Colon (tissue), 2 donors: ENCODE measurements around the gene RAPGEF1.

Experiments
- FAIRE-seq: peaks from 2 replicates; lab custom pipeline; 2012; peaks lifted over from hg19 to GRCh38; lab: Jason Lieb, UNC
- donor health status: control.
- donor health status: control.

The RAPGEF1 gene

GRCh38 chr9:131587331-131587730 lies 152.5 kb downstream of the RAPGEF1 start:
- FAIRE-seq, result no peak

- no peak for FAIRE-seq
Observed at GRCh38 chr9:131585375-131585774, 154.5 kb downstream of the RAPGEF1 start.

GRCh38 chr9:131584858-131585257 lies 155.0 kb downstream of the RAPGEF1 start:
- no peak for FAIRE-seq

- no peak for FAIRE-seq
Observed at GRCh38 chr9:131583836-131584555, 155.9 kb downstream of the RAPGEF1 start.

- no peak for FAIRE-seq
Observed at GRCh38 chr9:131583337-131583645, 156.6 kb downstream of the RAPGEF1 start.

GRCh38 chr9:131582466-131583336 lies 157.2 kb downstream of the RAPGEF1 start:
- FAIRE-seq, result no peak

- no peak for FAIRE-seq
Observed at GRCh38 chr9:131582056-131582455, 157.8 kb downstream of the RAPGEF1 start.

GRCh38 chr9:131580358-131580757 lies 159.5 kb downstream of the RAPGEF1 start:
- FAIRE-seq, result no peak

- FAIRE-seq, result no peak
Observed at GRCh38 chr9:131579789-131580211, 160.1 kb downstream of the RAPGEF1 start.

- no peak for FAIRE-seq
Observed at GRCh38 chr9:131578731-131579504, 161.0 kb downstream of the RAPGEF1 start.

- no peak for FAIRE-seq
Observed at GRCh38 chr9:131578021-131578420, 161.9 kb downstream of the RAPGEF1 start.

GRCh38 chr9:131577005-131578000 lies 162.6 kb downstream of the RAPGEF1 start:
- no peak for FAIRE-seq

GRCh38 chr9:131575946-131576853 lies 163.7 kb downstream of the RAPGEF1 start:
- no peak for FAIRE-seq

GRCh38 chr9:131574730-131575640 lies 164.9 kb downstream of the RAPGEF1 start:
- FAIRE-seq, result no peak

- no peak for FAIRE-seq
Observed at GRCh38 chr9:131567910-131568309, 172.0 kb downstream of the RAPGEF1 start.

GRCh38 chr9:131566158-131566557 lies 173.7 kb downstream of the RAPGEF1 start:
- no peak for FAIRE-seq

GRCh38 chr9:131565369-131565768 lies 174.5 kb downstream of the RAPGEF1 start:
- no peak for FAIRE-seq

GRCh38 chr9:131562032-131562959 lies 177.6 kb downstream of the RAPGEF1 start:
- FAIRE-seq, result no peak
